ENCODE data around the gene SCML2. TPM values are rescaled to one million over a fixed set of nuclear protein-coding genes. Genes with fewer than 3 reads are reported as not detected.

The SCML2 gene
- total RNA-seq, 2 experiments from 2014 or later = 0.30 to 0.73 TPM

- TF ChIP-seq CTCF (IDR thresholded peaks at IDR 0.05) = no peak
- no peak overlapping the region for H3K4me3 Mint-ChIP-seq
- peaks cover 13% of the 10 kb centered on the region for H3K36me3 Mint-ChIP-seq (ENCODE audit: low read depth)
- no peaks in the 10 kb centered on the region for H3K9me3 Mint-ChIP-seq
- no peaks in the 10 kb centered on the region for H3K4me1 Mint-ChIP-seq (ENCODE audit: low read depth)
- intact Hi-C loops (cut with DNase I, micrococcal nuclease) = no loop called here
- Histone ChIP-seq H3K27me3 (ENCODE audit: control insufficient read depth in 1 of 2, insufficient read depth in 2 of 2, low read length in 2 of 2) (no peaks in the 10 kb centered on the region), H3K36me3 (ENCODE audit: insufficient read depth, low read length) (no peaks in the 10 kb centered on the region), H3K4me1 (ENCODE audit: insufficient read depth, low read length) (no peaks in the 10 kb centered on the region), H3K4me3 (ENCODE audit: low read length) (no peak overlapping the region), H3K27ac (ENCODE audit: low read depth in 1 of 2, low read length in 2 of 2) (no peak overlapping the region), H3K9me3 (ENCODE audit: control insufficient read depth in 1 of 2, insufficient read depth in 1 of 2, low read length in 2 of 2) (peaks cover 0 to 8% of the 10 kb centered on the region in 2 experiments)
- POLR2A ChIA-PET = no interaction called here
- CTCF ChIA-PET = no interaction called here
- DNase-seq = no peak
- no peak overlapping the region for H3K27ac Mint-ChIP-seq
- H3K27me3 Mint-ChIP-seq = no peaks in the 10 kb centered on the region
- ATAC-seq (ENCODE audit: poor library complexity) = no peak
Measured at GRCh38 chrX:18297251-18297650, 57.2 kb downstream of the SCML2 start.

GRCh38 chrX:18294893-18295292 lies 59.6 kb downstream of the SCML2 start:
- no peak overlapping the region for H3K4me3 ChIP-seq (ENCODE audit: low read length)
- Mint-ChIP-seq H3K4me1 (ENCODE audit: low read depth) (no peaks in the 10 kb centered on the region), H3K9me3 (no peaks in the 10 kb centered on the region), H3K27ac (no peak overlapping the region), H3K36me3 (ENCODE audit: low read depth) (peaks cover 13% of the 10 kb centered on the region), H3K4me3 (no peak overlapping the region), H3K27me3 (no peaks in the 10 kb centered on the region)
- no peak overlapping the region for H3K27ac ChIP-seq (ENCODE audit: low read depth in 1 of 2, low read length in 2 of 2)
- intact Hi-C loops (cut with DNase I, micrococcal nuclease) = no loop called here
- ChIA-PET CTCF (no interaction called here), POLR2A (no interaction called here)
- DNase-seq = no peak
- H3K4me1 ChIP-seq (ENCODE audit: insufficient read depth, low read length) = no peaks in the 10 kb centered on the region
- peaks cover 0 to 8% of the 10 kb centered on the region in 2 experiments for H3K9me3 ChIP-seq (ENCODE audit: control insufficient read depth in 1 of 2, insufficient read depth in 1 of 2, low read length in 2 of 2)
- ATAC-seq (ENCODE audit: poor library complexity) = no peak
- TF ChIP-seq CTCF (IDR thresholded peaks at IDR 0.05) = no peak
- H3K27me3 ChIP-seq (ENCODE audit: control insufficient read depth in 1 of 2, insufficient read depth in 2 of 2, low read length in 2 of 2) = no peaks in the 10 kb centered on the region
- H3K36me3 ChIP-seq (ENCODE audit: insufficient read depth, low read length) = no peaks in the 10 kb centered on the region

GRCh38 chrX:18291006-18291545 lies 63.4 kb downstream of the SCML2 start:
- intact Hi-C loops (cut with DNase I, micrococcal nuclease) = no loop called here
- TF ChIP-seq CTCF (IDR thresholded peaks at IDR 0.05) = no peak
- ChIA-PET CTCF (no interaction called here), POLR2A (no interaction called here)
- ATAC-seq (ENCODE audit: poor library complexity) (no peak), DNase-seq (no peak)
- H3K4me3 Mint-ChIP-seq = no peak overlapping the region
- Histone ChIP-seq H3K4me3 (ENCODE audit: low read length) (no peak overlapping the region), H3K27me3 (ENCODE audit: control insufficient read depth in 1 of 2, insufficient read depth in 2 of 2, low read length in 2 of 2) (no peaks in the 10 kb centered on the region), H3K9me3 (ENCODE audit: control insufficient read depth in 1 of 2, insufficient read depth in 1 of 2, low read length in 2 of 2) (peaks cover 0 to 8% of the 10 kb centered on the region in 2 experiments), H3K27ac (ENCODE audit: low read depth in 1 of 2, low read length in 2 of 2) (no peak overlapping the region), H3K36me3 (ENCODE audit: insufficient read depth, low read length) (no peaks in the 10 kb centered on the region), H3K4me1 (ENCODE audit: insufficient read depth, low read length) (no peaks in the 10 kb centered on the region)
- peaks cover 4% of the 10 kb centered on the region for H3K36me3 Mint-ChIP-seq (ENCODE audit: low read depth)
- no peaks in the 10 kb centered on the region for H3K4me1 Mint-ChIP-seq (ENCODE audit: low read depth)
- H3K27ac Mint-ChIP-seq = no peak overlapping the region
- H3K27me3 Mint-ChIP-seq = no peaks in the 10 kb centered on the region
- H3K9me3 Mint-ChIP-seq = no peaks in the 10 kb centered on the region
